Measurements from ENCODE around the gene PARVG. TPM values are rescaled to one million over a fixed set of nuclear protein-coding genes. Genes with fewer than 3 reads are reported as not detected.

Gene PARVG, protein sequence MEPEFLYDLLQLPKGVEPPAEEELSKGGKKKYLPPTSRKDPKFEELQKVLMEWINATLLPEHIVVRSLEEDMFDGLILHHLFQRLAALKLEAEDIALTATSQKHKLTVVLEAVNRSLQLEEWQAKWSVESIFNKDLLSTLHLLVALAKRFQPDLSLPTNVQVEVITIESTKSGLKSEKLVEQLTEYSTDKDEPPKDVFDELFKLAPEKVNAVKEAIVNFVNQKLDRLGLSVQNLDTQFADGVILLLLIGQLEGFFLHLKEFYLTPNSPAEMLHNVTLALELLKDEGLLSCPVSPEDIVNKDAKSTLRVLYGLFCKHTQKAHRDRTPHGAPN
- polyA plus RNA-seq (2013, experiment 1 of 2; ENCODE audit: insufficient read length): not detected
- polyA plus RNA-seq (2013, experiment 2 of 2; ENCODE audit: insufficient read length): not detected

DNA sequence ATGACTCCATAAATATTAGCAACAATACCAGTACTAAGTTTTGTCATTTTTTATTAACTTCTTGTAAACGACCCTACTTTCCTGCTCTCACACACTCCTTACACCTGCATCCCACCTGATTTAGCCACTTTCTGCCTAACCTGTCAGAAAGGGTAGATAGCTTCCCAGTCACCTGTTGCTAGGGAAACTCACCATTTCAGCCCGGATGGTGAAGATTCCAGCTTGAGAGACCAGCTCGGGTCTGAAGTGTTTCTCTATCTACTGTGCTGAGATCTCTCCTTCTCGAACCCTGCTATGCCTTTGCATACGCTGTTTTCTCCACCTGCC, at the start of gene PARVG:
TSS of gene PARVG (plus strand) at position 220 of the 327 bp plus-strand sequence. CDS start 2,405 bp downstream, outside the sequence.
- DNase-seq: no peak

DNA sequence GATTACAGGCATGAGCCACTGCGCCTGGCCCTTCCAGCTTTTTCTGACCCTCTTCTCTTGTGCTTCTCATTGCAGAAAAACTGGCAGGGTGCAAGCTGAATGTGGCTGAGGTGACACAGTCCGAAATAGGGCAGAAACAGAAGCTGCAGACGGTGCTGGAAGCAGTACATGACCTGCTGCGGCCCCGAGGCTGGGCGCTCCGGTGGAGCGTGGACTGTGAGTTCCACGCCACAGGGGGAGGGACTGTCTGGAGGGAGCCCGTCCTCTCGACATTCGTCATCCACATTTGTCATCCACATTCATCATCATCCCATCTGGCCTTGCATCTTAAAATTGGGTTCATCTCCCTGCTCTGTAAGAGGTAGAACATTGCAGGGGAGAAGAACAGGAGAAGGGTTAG, 49.3 kb upstream of the PARVG start:
- no peak for DNase-seq

DNA sequence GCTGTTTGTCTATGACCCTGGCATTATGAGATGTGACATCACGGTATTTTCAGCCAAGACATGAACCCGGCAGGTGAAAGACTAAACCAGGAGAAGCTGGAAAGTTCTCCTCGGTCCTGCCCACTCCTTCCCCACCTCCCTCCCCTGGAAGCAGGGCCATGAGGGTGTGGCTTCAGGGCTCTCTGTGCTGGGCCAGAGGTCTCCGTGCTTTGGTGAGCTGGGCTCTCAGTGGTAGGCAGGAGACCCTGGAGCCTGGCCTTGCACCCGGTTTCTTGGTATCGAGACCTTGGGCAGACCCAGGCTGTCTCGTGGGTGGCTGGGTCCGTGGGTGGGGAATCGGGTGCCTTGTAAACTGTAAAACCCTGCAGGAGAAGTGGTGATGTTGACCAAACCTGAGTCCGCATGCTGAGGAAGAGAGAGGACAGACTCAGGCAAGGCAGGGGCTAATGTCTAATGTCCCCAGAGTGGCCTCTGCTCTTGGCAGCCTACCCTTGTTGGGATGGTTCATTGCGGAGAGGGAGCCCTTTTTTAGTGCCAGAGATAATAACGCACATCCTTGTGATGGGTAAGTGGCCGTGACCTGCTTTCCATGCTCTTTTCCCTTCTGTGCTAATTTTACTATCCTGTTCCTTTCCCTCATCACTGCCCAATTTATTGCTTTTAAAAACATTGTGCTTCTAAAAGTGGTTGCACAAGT, 48.6 kb upstream of the PARVG start:
- DNase-seq: no peak

DNA sequence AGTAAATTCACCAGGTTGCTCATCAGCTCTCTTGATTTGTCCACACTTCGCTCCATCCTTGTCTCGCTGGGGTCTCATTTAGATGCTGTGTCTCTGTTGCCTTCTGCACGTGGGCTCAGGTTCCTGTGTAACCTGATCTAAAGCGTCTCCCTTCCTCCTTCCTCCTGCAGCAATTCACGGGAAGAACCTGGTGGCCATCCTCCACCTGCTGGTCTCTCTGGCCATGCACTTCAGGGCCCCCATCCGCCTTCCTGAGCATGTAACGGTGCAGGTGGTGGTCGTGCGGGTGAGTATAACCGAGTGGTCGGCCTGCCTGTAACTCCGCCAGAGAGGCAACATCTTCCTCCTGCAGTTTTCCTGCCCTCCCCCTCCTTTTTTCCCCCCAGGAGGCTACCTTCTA, 48.0 kb upstream of the PARVG start:
- no peak for DNase-seq

DNA sequence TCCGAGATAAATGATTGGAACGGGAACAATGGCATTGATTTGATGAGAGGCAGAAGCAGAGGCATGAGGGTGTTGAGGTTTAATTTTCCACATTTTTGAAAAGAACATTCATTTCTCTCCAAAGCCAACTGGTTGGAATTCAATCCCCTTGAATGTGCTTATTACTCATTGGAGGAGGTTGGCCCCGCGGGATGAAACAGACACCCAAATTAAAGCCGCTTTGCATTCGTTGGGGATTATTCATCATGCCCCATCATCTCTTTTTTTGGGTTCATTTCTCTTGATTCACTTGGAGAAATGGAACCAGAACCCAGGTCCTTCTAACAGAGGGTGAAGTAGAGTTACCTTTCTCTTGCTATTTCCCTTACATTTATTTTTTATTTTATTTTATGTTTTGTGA, 47.6 kb upstream of the PARVG start:
- peak; percentile 43 for DNase-seq

DNA sequence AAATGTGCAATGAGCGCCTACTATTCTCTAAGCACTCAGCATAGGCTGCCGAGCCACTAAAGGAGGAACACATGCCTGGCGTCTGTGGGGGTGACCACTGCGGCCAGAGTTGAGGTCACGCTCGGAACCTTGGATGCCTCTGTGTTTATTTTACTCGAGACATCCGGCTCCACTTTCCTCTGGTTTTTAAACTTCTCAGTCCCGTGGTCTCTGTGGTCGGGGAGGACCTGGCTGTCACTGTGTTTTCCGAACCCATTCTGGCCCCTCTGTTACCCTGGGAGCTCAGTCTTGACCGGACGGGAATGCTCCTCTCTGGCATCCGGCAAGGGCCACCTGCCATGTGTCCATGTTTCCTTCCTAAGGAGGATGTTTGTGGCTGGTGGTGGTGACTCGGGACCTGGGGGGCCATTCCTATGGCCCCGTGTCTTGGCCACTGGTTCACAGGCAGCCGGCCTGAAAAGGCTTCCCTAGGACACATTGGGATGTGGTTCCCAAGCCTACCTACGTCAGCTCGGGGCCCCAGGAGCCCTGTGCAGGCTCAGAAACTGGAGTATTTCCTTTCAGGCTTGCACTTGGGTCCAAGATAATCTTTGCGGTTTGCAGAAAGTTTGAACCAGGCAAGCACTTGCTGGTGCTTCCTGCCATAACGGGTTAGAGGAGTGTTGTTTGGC, 46.7 kb upstream of the PARVG start:
- DNase-seq: no peak

DNA sequence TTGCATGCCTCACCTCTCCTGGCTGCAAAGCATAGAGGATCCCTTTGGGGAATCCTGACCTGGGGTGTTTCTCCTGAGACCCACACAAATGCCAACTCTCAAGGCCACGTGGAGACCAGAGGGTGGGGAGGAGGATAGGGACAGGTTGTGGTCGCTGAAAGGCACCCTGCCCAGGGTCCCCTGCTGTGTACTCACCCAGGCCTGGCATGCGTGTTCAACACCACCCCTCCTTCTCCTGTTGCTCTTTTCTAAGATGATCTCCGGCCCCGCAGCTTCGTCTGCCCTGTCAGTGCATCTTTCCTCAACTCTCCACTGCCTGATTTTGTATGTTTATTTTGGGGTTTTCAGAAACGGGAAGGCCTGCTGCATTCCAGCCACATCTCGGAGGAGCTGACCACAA, 44.6 kb upstream of the PARVG start:
- no peak for DNase-seq

DNA sequence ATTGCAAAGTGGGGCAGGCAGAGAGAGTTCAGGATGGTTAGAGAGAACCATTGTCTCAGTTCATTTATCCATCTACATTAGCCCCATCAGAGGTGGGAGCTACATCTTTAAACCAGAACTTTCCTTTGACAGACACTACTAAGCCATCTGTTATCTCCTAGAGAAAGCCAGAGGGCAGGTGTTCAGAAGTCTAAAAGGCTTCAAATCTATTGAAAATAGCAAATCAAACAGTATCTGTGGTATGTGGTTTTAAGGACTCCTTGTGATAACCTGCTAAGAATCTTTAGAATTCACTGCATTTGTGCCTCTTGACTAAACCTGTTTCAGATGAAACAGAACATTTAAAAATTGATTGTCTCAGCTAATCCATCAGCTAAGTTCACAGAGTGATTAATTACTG, 43.9 kb upstream of the PARVG start:
- no peak for DNase-seq

DNA sequence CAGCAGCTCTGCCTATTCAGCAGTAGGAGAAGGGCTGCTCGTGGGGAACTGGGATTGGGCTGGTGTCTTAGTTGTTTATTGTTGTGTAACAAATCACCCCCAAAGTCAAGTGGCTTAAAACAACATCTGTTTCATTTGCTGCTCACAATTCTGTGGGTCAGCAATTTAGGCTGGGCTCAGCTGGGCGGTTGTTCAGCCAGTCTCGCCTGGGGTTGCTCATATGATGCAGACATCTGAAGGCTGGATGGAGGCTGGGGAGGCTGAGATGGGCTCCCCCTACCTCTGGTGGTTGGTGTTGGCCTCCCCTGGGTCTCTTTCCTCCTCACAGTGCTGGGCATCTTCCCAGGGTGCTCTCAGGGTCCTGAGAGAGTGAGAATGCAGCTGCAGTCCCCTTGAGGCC, 43.3 kb upstream of the PARVG start:
- DNase-seq: no peak

DNA sequence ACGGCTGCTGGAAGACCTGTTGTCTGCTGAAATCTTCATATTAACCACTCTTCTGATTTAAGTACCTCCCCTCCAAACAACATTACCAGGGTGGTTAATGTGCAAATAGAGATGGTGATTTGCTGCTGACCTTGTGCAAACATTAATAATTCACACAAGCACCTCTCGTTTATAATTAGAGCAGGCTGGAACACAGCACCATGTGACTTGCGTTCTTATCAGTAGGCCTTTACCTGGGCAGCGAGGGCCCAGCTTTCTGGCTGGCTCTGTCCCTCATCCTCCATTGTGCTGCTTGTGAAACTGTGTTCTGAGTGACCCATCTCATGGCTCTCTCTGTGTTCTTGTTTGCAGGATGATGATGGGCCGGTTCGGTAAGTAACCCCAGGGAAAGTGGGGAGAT, 41.0 kb upstream of the PARVG start:
- no peak for DNase-seq

DNA sequence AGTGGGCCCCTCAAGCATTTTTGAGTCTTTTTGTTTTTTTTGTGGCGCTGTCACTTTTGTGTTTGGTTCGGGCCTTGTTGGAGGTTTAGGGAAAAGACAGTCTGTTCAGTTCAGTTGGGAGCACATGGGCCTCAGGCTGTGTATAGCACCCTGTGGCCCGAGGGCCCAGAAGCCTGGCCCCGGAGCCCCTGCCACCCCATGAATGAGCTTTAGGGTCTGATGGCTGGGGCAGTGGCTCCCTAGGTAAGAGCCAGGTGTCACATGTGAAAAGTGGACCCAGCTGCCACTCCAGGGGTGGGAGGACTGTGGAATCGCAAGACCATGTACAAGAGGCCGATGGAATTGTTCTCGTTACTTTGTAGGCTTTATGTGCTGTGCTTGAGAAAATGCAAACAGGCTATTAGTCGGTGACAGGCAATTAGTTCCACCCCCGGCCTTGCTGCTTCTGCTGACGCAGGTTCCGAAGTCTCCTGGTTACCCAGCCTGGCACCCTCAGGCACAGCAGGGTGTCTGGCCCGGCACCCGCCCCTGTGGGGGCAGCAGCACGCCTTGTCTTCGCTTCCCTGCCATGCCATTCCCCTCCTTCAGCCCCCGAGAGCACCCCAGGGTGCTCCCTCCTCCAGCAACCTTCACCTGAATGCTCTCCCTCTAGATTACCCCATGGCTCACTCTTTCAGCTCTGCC, 38.2 kb upstream of the PARVG start:
- no peak for DNase-seq

DNA sequence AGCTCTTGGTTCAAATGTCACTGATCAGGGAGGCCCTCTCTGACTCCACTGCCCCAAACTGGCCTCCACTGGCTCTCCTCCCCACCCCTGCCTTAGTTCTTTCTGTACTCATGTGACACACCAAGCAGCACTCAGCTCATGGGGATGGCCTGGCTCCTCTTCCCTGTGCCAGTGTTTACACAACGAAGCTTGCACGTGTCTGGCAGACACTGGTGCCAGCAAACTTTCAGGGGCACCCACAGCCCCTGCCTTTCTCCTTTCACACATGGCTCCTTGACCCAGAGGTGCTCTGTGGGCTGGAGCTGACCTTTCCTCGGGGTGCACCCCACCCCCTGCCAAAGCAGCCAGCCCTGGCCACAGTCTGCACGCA, 37.6 kb upstream of the PARVG start:
- DNase-seq: no peak

DNA sequence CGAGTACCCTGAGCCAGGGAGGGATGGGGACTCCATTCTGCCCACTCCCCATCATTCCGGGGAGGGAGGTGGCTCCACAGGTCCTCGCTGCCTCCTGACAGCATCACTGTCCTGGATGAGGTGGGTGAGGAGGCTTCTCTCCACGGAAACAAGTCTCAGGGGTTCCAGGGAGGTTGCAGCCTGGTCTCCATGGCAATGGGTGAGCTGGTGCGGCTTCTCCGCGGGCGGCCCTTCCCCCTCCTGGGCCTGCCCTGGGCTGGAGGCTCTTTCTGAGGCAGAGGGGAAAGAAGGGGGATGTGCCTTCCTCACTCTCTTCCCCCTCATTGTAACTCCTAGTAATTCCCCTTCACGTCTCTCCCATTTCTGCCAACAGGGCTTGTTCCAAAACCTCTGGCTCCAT, 37.1 kb upstream of the PARVG start:
- no peak for DNase-seq

DNA sequence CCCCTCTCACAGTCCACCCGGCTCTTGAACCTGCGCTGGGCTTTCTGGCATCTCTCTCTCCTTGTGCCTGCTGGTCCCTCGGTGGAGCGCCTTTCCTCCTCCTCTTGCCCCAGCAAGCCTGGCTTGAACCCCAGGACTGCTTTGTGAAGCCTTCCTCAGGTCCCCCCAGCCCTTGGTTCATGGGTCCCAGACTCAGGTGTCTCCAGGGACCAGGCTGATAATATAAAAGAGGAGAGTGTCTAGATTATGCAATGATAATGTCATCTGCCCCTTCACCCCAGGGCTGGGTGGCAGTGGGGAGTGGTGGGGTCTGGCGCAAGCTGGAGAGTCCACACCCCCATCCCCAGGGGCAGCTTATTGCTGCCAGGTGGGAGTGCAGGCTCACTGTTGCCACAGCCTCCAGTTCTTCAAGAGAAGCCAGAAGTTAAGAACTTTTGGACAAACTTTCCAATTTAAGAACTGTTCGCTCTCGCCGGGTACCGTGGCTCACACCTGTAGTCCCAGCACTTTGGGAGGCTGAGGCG, 36.6 kb upstream of the PARVG start:
- DNase-seq: no peak

DNA sequence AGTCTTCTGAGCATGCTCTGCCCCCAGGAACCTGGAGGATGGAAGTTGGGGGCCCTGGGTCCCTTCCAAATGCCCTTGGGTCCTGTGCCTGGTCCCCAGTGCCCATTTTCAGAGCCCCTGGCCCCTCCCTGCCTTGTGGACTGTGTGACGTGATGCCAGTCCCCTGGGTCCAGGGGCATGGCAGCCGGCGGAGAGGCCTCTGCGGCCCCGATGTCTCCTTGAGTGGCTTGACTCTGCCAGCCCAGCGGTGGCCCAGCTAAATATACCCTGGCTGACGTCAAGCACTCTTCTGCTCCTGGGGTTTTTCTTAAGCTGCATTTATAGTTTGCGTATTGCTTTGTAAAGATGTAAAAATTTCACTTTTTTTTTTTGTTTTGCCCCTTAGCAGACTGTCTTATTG, 35.2 kb upstream of the PARVG start:
- DNase-seq: peak; percentile 53

DNA sequence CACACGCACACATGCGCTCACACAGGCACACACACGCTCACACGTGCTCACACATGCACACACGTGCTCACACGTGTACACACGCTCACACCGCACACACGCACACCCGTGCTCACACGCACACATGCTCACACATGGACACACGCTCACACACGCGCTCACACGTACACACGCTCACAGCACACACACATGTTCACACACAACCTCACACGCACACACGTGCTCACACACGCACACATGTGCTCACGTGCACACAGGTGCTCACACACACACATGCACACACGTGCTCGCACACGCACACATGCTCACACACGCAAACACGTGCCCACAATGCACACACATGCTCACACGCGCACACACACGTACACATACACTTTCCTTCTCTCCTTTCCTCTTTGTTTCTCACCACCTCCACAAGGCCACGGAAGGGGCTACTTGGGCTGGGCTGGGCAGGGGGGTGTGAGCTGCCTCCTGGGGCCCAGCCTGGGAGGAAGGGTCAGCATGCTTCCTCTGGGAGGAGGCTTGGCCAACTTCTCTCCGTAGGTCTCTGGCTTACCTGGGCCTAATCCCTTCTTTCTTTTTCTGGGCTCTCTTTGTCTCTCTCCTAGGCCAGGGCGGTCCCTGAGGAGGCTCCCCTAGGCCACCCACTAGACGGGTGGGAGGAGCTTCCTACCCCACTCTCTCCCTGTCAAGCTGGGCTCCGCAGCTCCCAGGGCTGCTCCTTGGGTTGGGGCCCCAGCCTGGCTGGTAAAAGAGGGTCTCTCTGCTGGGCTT, 34.5 kb upstream of the PARVG start:
- no peak for DNase-seq

DNA sequence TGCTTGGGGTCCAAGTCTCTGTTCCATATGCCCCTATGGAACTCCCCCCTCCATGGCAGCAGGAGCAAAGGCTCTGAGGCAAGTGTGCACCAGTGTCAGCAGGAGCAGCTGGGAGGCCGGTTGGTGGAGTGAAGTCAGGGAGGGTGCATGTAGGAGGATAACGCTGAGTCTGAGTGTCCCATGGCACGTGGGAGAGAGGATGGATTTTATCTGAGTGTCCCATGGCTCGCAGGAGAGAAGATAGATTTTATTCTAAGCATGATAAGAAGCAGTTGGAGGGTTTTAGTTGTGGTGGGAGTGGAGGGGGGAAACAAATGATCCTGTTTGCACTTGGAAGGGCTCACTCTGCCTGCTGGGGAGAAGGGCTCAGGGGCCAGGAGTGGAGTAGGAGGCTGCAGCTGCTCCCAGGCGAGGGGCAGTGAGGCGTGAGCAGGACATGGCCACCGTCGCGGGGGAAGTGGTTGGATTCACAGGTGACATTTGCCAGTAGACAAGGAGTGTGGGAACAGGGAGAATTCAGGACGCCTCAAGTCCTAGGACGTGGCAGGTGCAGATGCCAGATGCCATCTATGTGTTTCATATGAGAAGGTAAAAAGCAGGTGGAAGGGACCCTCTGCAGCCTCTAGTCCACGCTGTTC, 33.6 kb upstream of the PARVG start:
- no peak for DNase-seq

DNA sequence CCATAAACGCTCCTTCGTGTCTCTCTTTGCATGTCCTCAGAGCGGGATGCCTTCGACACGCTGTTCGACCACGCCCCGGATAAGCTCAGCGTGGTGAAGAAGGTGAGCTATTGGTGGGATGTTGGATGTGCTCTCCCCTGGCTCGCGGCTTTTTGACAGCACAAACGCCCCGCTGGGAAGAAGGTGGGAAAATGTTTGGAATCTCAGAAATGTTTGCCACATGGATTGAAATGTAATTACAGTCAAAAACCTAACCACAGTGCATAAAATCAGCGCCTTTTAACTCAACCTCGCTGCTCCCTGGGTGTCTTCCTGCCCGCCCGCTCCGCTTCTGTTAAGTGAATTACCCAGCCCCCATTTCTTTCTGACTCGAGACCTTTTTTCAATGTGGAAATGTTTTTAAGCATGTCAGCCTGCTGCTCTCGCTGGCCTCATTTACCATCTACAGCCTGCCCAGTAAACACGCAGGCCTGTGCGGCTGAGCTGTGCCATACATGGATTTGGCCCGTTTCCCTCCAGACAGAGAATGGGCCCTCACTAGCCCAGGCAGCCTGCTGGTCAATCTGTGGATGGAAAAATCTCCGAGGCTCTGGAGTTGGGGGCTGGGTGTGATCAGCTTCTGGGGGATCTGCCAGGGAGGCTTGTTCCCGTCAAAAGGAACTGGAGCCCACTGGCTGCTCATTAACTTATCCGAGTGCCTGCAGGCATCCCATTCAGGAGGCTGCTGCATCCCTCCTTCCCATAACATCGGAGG, 32.7 kb upstream of the PARVG start:
- peak; percentile 73 for DNase-seq

DNA sequence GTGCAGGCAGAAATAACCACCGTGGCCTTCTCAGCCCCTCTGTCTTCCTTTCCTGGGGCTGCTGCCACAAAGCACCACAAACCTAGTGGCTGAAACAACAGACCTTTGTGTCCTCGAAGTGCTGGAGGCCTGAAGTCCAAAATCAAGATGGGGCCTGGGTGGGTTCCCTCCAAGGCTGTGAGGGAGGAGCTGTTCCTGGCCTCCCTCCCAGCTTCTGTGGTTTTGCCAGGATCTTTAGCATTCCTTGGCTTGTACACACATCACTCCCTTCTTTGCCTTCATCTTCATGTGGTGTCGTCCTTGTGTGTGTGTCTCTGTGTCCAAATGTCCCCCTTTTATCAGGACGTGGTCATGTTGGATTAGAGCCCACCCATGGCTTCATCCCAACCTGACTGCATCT, 29.0 kb upstream of the PARVG start:
- peak; percentile 82 for DNase-seq

DNA sequence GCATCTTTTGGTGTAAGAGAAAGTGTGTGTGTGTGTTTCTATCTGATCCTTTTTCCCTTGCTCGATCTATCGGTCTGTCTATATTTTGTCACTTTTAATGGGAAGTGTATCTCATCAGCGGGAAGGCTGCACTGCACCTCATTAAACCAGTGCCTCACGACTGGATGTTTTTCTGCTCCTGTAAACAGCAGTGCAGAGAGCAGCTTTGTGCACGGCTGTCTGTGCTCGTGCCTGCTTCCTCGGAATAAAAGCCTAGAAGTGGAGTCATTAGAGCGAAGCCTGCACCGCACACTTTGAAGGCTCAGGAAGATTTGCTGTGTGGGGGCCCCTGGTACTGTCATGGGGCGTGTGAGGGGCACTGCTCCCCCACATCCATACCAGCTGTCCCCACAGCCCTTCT, 27.0 kb upstream of the PARVG start:
- DNase-seq: no peak

DNA sequence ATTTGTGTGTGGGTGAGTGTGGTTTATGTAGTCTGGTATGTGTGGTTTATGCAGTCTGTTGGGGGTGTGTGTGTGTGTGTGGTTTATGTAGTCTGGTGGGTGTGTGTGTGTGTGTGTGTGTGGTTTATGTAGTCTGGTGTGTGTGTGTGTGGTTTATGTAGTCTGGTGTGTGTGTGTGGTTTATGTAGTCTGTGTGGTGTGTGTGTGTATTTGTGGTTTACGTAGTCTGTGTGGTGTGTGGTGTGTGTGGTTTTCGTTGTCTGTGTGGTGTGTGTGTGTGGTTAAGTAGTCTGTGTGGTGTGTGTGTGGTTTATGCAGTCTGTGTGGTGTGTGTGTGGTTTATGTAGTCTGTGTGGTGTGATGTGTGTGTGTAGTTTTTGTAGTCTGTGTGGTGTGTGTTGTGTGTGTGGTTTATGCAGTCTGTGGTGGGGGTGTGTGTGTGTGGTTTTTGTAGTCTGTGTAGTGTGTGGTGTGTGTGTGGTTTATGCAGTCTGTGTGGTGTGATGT, 26.2 kb upstream of the PARVG start:
- peak; percentile 57 for DNase-seq
